Measurements from ENCODE around the gene CCDC138. TPM values are rescaled to one million over a fixed set of nuclear protein-coding genes. Genes with fewer than 3 reads are reported as not detected.

The CCDC138 gene
- total RNA-seq, 1 donor from 2014 or later = 6.0 TPM

DNA sequence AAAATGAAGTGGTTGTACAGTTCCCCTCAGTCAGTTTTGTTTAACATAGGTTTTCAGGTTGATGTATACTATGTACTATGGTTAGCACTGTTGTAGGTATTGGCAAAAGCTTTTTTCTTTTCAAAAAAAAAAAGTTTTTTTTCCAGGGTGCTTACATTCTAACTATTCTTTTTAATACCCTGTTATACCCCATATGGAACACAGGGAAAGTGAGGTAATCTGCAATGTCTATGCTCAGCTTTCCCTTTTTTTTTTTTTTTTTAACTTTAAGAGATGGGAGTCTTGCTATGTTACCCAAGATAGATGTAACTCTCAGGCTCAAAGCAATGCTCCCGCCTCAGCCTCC lies 590 bp upstream of the CCDC138 start:
- no peaks in the 10 kb centered on the region for H3K27me3 Mint-ChIP-seq (ENCODE audit: unreplicated experiment)
- DNase-seq (ENCODE audit: extremely low spot score, unreplicated experiment) = no peak
- TF ChIP-seq CTCF (IDR thresholded peaks at IDR 0.05) = no peak
- H3K36me3 Mint-ChIP-seq (ENCODE audit: unreplicated experiment) = peaks cover 24% of the 10 kb centered on the region
- H3K4me1 Mint-ChIP-seq (ENCODE audit: unreplicated experiment) = peaks cover 16% of the 10 kb centered on the region
- peak overlapping the region; percentile 91 for H3K4me3 Mint-ChIP-seq (ENCODE audit: unreplicated experiment)
- H3K27ac Mint-ChIP-seq (ENCODE audit: unreplicated experiment) = peak overlapping the region; percentile 92
- no peaks in the 10 kb centered on the region for H3K9me3 Mint-ChIP-seq (ENCODE audit: unreplicated experiment)

DNA sequence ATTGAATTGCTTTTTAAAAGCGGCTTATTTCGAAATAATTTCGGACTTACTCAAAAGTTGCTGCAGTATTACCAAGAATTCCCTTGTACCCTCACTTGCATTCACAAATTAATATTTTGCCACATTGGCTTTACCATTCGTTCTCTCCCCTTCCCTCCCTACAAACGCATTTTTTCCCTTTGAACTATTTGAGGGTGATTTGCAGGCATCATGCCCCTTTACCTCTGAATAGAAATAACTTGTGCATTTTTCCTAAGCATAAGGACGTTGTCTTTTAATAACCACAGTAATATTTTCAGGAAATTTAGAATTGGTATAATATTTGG lies 608 bp downstream of the CCDC138 start:
- Mint-ChIP-seq H3K27me3 (ENCODE audit: unreplicated experiment) (no peaks in the 10 kb centered on the region), H3K36me3 (ENCODE audit: unreplicated experiment) (peaks cover 26% of the 10 kb centered on the region), H3K27ac (ENCODE audit: unreplicated experiment) (peak overlapping the region; percentile 68), H3K4me1 (ENCODE audit: unreplicated experiment) (peaks cover 16% of the 10 kb centered on the region), H3K9me3 (ENCODE audit: unreplicated experiment) (no peaks in the 10 kb centered on the region), H3K4me3 (ENCODE audit: unreplicated experiment) (peak overlapping the region; percentile 77)
- TF ChIP-seq CTCF (IDR thresholded peaks at IDR 0.05) = no peak
- no peak for DNase-seq (ENCODE audit: extremely low spot score, unreplicated experiment)

- no peak for DNase-seq (ENCODE audit: extremely low spot score, unreplicated experiment)
- Mint-ChIP-seq H3K9me3 (ENCODE audit: unreplicated experiment) (peaks cover under 1% of the 10 kb centered on the region), H3K27me3 (ENCODE audit: unreplicated experiment) (no peaks in the 10 kb centered on the region), H3K27ac (ENCODE audit: unreplicated experiment) (peak overlapping the region; percentile 50), H3K36me3 (ENCODE audit: unreplicated experiment) (peaks cover 13% of the 10 kb centered on the region), H3K4me3 (ENCODE audit: unreplicated experiment) (no peak overlapping the region), H3K4me1 (ENCODE audit: unreplicated experiment) (peaks cover 28% of the 10 kb centered on the region)
- TF ChIP-seq CTCF (IDR thresholded peaks at IDR 0.05) = no peak
Observed at GRCh38 chr2:108803045-108803736, 16.6 kb downstream of the CCDC138 start.

- H3K27ac Mint-ChIP-seq (ENCODE audit: unreplicated experiment) = no peak overlapping the region
- no peak for DNase-seq (ENCODE audit: extremely low spot score, unreplicated experiment)
- no peaks in the 10 kb centered on the region for H3K27me3 Mint-ChIP-seq (ENCODE audit: unreplicated experiment)
- H3K9me3 Mint-ChIP-seq (ENCODE audit: unreplicated experiment) = peaks cover 13% of the 10 kb centered on the region
- no peak for TF ChIP-seq CTCF (IDR thresholded peaks at IDR 0.05)
- H3K4me1 Mint-ChIP-seq (ENCODE audit: unreplicated experiment) = peaks cover 28% of the 10 kb centered on the region
- H3K36me3 Mint-ChIP-seq (ENCODE audit: unreplicated experiment) = peaks cover 24% of the 10 kb centered on the region
- H3K4me3 Mint-ChIP-seq (ENCODE audit: unreplicated experiment) = no peak overlapping the region
Observed at GRCh38 chr2:108805032-108805431, 18.5 kb downstream of the CCDC138 start.

- H3K27ac Mint-ChIP-seq (ENCODE audit: unreplicated experiment) = peak overlapping the region; percentile 19
- H3K9me3 Mint-ChIP-seq (ENCODE audit: unreplicated experiment) = peaks cover 20% of the 10 kb centered on the region
- peaks cover 28% of the 10 kb centered on the region for H3K4me1 Mint-ChIP-seq (ENCODE audit: unreplicated experiment)
- no peak for TF ChIP-seq CTCF (IDR thresholded peaks at IDR 0.05)
- H3K27me3 Mint-ChIP-seq (ENCODE audit: unreplicated experiment) = no peaks in the 10 kb centered on the region
- H3K4me3 Mint-ChIP-seq (ENCODE audit: unreplicated experiment) = peak overlapping the region; percentile 2
- DNase-seq (ENCODE audit: extremely low spot score, unreplicated experiment) = no peak
- peaks cover 30% of the 10 kb centered on the region for H3K36me3 Mint-ChIP-seq (ENCODE audit: unreplicated experiment)
Observed at GRCh38 chr2:108805782-108806181, 19.2 kb downstream of the CCDC138 start.
